Effector CD4-positive, alpha-beta T cell (primary cell): ENCODE measurements around the gene IMMT.
A peak's percentile ranks its signal among the peaks of the same experiment; 100 is the strongest.
"Not testable (repeated sequence)": the region's sequence is repeated elsewhere in the genome, so short reads cannot be mapped to it uniquely, and the experiment has no call there.

Experiments
- DNase-seq: peaks from one replicate; pipeline ENCODE4 v3.0.0-alpha.2; 2020
- total RNA-seq: gene quantifications from one replicate; lab custom pipeline; 2026; lab: John Stamatoyannopoulos, UW

The IMMT gene
- total RNA-seq = 66.2 reads per million, percentile 74 among the genes with 10 or more reads in this experiment

DNA sequence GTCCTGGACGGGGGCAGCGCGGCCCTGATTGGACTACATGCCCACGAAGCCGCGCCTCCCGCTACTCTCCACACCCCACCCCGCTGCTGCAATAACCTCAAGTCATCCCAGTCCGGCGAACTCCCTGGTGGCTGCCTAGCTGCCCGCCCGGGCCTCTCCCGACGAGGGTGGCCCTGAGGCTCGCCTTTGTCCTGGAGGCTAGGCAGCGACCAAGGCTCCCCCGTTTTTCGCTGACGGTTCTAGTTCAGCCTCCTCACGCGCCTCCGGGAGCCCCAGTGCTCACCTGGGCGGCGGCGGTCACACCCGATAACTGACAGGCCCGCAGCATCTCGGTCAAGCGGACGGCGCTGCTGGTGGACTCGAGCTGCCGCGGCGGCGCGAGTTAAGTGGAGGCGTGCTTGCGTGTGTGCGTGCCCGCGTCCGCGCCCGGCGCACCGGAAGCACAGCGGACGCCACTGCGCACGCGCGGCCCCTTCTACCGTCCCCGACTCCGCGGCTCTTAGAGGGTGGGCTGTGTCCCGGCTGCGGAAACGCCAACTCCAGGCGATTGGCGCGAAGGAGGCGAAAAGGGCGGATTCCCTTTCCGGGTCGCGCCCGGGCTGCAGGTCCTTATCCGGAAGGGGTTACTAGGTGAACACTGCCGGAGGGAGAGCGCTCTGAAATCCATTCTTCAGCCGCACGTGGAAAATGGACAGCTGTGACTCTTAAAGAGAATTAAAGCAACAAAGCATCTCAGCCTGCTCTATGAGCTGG is at the start of gene IMMT:
TSS of gene IMMT (minus strand) at position 408 of the 753 bp plus-strand sequence. CDS start at position 328, 80 bp downstream.
- DNase-seq = peak; percentile 89

DNA sequence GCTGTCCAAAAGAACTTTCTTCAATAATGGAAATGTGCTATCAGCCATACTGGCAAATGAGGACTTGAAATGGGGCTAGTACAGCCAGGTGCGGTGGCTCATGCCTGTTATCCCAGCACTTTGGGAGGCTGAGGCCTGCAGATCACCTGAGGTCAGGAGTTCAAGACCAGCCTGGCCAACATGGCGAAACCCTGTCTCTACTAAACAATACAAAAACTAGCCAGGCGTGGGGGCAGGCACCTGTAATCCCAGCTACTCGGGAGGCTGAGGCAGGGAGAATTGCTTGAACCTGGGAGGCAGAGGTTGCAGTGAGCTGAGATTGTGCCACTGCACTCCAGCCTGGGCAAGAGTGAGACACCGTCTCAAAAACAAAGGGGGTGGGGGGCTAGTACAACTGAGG is 49.5 kb upstream of the IMMT start:
- DNase-seq = not testable (repeated sequence)

GRCh38 chr2:86243950-86244733 is 48.9 kb upstream of the IMMT start:
- DNase-seq = no peak

DNA sequence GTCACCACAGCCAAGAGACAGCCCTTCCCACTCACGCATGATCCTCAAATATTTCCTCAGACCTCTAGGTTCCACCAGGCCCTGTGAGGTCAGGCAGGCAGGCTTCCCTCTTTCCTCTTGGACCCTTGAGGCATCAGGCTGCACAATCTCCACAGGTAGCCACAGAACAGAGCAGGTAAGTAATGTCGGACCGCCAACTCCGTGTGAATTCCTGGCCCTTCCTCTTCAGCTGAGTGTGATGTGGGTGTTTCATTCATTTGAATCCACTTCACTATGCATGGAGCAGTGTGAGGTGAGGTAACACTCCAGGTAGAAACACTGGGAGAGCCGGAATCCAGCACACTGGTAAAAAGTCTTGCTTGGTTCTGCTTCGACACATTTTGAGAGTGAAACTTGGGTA is 48.0 kb upstream of the IMMT start:
- no peak for DNase-seq

GRCh38 chr2:86241611-86242010 is 46.3 kb upstream of the IMMT start:
- no peak for DNase-seq

DNA sequence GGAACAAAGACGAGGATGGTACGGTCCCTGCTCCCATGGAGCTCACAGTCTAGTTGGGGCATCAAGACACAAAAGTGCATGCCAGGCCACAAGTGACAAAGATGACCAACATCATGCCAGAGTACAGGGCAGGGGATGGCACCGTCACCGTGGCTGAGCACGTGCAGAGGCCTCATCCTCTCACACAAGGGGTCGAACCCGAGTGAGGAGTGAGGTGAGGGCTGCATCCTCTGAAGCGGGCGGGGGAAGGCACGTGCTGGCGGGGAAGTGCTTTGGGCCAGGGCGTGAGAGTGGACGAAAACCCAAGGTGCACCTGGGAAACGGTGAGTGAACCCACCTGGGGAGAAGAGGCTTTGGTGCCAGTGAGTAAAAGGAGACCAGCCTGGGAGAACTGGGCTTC is 45.0 kb upstream of the IMMT start:
- no peak for DNase-seq

DNA sequence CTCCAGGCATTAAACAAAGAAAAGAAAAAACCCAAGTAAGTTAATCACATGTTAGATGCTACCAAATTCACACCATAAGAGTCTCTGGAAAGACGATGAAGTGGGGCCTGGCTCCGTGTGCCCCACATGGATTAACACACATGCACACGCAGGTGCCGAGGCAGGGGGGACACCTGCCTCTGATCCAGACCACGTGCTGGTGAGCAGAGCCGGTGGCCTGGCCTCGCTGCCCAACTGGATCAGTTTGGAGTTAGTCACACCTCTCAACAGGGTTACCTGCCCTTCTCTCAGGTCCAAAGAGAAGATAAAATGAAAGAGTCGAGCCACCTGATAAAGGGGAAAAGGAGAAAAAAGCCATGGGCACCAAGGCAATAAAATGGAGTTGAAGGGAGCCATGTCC is 44.5 kb upstream of the IMMT start:
- no peak for DNase-seq

DNA sequence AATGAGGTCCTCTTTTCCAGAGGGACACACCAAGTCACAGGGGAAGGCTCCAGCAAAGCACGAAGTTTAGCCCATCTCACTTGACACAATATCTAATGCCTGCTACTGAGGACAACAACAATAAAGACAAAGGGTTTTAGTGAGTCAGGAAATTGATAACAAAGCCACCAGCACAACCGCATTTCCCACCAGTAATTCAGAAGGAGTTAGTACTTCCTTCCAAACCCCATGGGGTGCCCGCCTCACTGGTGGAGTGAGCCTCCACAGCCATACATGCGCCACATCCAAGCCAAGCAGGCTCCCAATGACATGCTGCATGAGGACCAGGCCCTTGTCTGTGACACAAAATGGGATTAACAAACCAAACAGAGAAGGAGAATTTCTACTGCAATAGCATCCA is 44.1 kb upstream of the IMMT start:
- DNase-seq = no peak

DNA sequence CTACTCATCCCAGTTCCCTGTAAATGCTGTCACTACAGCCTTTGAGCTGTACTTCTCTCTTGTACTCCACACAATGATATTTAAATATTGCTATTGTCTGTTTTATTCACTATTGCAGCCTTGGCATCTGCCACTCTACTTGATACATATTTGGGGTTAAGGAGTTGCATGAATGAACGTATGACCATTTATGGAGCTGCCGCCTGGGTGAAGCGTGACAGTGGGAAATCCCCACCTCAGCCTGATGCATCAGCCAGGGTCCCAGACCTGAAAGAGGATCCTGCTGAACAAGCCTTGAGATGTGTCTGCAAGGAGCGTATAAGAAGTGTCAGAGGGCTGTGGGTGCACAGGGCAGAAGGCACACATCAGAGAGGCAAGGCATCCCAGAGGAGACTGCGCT is 43.1 kb upstream of the IMMT start:
- no peak for DNase-seq

GRCh38 chr2:86237172-86237571 is 41.9 kb upstream of the IMMT start:
- DNase-seq = no peak

DNA sequence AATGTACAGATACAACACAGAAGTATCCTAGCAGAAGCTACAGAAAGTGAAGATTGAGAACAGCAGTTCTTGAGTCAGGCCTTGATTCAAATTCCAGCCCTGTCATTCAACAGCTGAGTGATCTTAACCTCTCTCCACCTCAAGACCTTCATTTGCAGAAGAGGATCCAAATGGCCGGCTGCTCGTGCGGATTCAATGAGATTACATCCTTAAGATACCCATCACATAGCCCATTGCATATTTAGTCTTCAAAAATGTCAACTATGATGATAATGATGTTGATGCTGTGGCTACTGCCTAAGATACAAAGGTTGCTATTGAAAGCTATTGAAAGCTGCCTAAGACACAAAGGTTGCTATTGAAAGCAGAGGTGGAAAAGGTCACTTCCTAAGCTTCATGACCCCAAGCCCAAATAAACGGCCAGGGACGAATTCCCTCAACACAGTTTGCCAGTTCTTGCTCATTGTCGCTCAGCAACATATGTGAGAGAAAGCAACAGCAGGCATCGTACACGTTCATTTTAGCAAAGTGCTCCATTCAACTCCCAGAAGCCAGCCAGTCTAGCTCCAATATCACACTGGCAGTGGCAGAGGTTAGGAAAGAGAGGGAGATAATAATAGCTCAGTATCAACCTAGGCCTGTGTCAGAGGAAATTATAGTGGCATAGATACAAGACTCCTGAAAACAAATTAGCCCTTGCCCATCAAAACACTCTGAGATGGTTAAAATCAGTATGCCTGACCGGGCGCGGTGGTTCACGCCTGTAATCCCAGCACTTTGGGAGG is 40.1 kb upstream of the IMMT start:
- no peak for DNase-seq

DNA sequence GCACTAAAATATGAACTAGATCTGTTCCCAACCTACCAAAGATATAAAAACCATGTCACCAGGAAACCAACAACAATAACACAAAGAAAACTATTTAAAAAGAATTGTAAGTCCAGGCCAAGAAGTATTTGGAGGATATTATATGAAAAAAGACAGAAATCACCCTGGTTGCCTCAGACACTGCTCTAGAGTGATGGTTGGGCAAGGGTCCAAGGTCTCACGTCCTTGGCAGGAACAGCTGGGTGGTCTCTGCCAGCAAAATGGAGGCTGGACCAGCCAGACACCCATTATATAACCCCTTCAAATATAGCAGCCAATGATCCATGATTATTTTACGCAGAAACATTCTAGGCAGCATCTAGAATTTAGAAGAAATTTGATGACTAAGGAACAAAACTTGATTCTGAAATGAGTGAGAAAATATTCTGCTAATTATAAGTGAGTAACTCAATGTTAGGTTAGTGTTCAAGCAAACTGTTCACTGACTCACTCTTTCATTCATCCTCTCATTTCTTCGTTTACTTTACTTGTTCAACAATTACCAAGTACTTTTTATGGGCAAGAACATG is 39.4 kb upstream of the IMMT start:
- no peak for DNase-seq

- no peak for DNase-seq
Measured at GRCh38 chr2:86233436-86233835, 38.2 kb upstream of the IMMT start.

GRCh38 chr2:86232910-86233309 is 37.6 kb upstream of the IMMT start:
- DNase-seq = no peak

DNA sequence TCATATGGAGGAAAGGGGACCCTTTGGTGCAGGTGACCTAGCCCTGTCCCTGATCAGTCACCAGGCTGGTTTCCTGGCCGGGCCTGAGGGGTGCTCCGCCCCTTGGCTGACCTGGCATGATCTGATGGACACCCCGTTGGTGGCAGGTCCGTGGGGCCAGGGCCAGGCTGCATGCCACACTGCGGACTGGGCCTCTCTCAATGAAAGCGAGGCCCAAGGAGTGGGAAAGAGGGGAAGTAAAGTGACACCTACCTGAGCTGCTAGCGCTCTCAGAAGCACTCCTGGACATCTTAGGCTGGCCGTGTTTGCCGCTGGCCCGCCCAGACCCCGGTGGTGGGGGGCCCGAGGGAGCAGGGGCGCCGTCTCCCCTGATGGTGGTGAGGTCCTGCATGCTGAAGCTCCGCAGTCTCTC is 37.1 kb upstream of the IMMT start:
- DNase-seq = no peak

DNA sequence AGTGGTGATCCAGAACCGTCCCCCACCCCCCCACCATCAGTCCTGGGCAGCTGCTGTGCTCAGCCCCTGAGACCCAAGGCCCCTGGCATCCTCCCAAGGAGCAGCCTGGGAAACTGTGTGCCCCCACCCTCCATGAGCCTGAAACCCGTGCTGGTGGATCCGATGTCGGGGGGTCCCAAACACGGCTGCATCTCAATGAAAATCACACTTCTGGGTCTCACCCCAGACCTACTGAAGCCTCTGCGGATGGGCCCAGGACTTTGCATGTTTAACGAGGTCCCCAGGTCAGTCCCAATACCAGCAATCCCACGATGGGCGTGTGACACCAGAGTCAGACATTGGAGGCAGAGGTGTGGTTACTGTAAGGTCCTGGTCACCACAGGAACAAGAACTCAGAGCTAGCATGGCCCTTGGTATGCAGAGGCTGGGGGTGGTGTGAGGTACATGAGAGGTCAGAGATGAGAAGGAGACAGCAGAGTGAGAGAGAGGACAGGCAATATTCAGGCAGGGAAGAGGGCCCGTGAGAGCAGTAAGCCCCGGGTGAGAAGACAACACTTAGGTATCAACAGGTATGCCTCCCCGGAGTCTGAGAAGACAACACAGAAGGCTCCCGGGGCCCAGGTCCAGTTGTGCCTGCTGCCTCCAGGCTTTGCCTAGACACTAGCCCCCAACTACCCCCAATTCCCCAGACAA is 36.6 kb upstream of the IMMT start:
- DNase-seq = no peak

DNA sequence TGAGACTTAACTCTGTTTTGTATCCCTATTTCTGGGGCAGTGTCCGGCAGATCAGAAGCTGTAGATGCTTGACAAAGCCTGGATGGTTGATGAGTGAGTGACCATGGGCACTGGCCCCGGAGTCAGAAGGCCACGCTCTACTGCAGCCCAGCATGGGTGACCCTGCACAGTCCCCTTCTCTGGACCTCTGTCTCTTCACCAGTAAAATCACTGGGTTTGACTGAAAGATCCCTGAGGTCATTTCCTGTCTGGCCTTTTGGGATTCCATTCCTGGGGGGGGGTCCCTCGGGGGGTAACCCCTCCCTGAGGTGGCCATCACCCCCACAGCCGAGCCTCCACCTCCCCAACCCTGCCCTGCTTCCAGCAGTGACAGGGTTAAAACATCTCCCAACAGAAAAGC is 35.7 kb upstream of the IMMT start:
- DNase-seq = no peak

DNA sequence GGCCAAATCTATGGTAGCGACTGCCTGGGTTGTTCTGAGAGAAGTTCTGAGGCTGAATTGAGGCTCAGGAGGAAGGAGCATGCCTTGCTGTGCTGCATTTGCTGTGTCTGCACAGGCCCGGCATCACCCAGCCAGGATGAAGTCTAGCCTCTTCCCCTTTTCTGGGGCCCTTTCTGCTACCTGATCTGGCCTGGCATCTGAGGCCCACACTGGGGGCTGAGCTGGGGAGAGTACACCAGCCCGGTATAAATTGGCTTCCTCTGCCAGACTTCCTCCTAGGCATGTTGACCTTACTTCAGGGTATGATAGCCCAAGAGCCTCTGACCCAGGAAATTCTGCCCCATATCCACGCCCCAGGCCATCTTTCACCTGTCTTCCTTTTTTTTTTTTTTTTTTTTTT is 34.0 kb upstream of the IMMT start:
- DNase-seq = no peak

- not testable (repeated sequence) for DNase-seq
Measured at GRCh38 chr2:86228574-86228973, 33.3 kb upstream of the IMMT start.

DNA sequence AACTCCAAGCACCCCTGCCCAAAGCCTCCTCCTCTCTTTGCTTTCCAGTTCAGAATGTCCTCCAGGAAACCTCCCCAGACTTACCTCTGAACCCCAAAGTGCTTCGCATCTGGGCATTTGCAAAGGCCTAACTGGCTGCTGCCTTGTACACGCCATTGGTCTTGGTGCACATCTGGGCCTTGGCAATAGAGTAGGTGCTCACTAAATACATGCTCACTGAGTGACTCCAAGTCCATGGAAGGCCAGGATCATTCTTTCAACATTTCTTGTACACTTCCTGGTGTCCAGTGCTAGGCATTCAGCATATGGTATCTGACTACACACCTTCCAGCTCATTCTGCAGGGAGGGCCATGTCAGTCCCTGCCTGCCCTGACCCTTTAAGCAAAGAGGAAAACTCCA is 32.4 kb upstream of the IMMT start:
- DNase-seq = no peak

- DNase-seq = no peak
Measured at GRCh38 chr2:86226636-86227520, 31.6 kb upstream of the IMMT start.
